ENCODE results near the gene ALDH4A1.

Gene ALDH4A1

GRCh38 chr1:18921516-18922251 lies 19.3 kb upstream of the ALDH4A1 start:
- no peak for FAIRE-seq

GRCh38 chr1:18920931-18921330 lies 18.6 kb upstream of the ALDH4A1 start:
- no peak for FAIRE-seq

- no peak for FAIRE-seq
These were observed 17.6 kb upstream of the ALDH4A1 start for GRCh38 chr1:18919956-18920355.

GRCh38 chr1:18919197-18919905 lies 17.0 kb upstream of the ALDH4A1 start:
- no peak for FAIRE-seq

- no peak for FAIRE-seq
These were observed 16.1 kb upstream of the ALDH4A1 start for GRCh38 chr1:18918417-18918816.

- FAIRE-seq, result no peak
These were observed 14.9 kb upstream of the ALDH4A1 start for GRCh38 chr1:18917071-18917799.

- no peak for FAIRE-seq
These were observed 13.0 kb upstream of the ALDH4A1 start for GRCh38 chr1:18915341-18915740.

- no peak for FAIRE-seq
These were observed 10.9 kb upstream of the ALDH4A1 start for GRCh38 chr1:18913065-18913835.

GRCh38 chr1:18912550-18912949 lies 10.2 kb upstream of the ALDH4A1 start:
- no peak for FAIRE-seq

- no peak for FAIRE-seq
These were observed 6.8 kb upstream of the ALDH4A1 start for GRCh38 chr1:18908911-18909771.

GRCh38 chr1:18907917-18908845 lies 5.8 kb upstream of the ALDH4A1 start:
- no peak for FAIRE-seq

- no peak for FAIRE-seq
These were observed 4.9 kb upstream of the ALDH4A1 start for GRCh38 chr1:18907021-18907916.

GRCh38 chr1:18903291-18903756 lies 969 bp upstream of the ALDH4A1 start:
- FAIRE-seq, result no peak

- no peak for FAIRE-seq
These were observed 318 bp downstream of the ALDH4A1 start for GRCh38 chr1:18901952-18902522.

- FAIRE-seq, result no peak
These were observed 1.0 kb downstream of the ALDH4A1 start for GRCh38 chr1:18901147-18901951.

GRCh38 chr1:18900303-18900841 lies 2.0 kb downstream of the ALDH4A1 start:
- no peak for FAIRE-seq

GRCh38 chr1:18899363-18900049 lies 2.8 kb downstream of the ALDH4A1 start:
- no peak for FAIRE-seq
